Measurements from ENCODE around the gene INSM2. TPM values are rescaled to one million over a fixed set of nuclear protein-coding genes. Genes with fewer than 3 reads are reported as not detected.

INSM2 gene
- total and polyA plus RNA-seq, 10 of the 15 experiments (the other 5 are each of a cell fraction or from before 2014, with no cell fraction given), result 0.06 TPM; not detected in 9

DNA sequence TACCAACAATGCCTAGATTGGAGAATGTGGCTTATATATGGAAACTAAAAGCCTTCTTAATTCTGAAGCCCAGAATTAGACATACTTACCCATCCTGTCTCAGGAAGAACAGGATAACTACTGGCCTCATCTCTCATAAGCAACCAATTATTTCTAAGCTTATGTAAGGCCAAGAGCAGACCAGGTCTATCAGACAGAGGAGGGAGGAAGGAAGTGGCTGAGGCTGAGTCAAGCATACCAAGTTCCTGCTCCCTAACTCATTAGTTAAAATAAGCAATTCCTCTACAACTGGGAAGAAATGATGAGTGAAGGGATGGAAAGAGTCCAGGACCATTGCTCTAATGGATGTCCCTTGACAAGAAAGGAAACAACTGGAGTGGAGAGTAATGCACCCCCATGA lies 27.0 kb upstream of the INSM2 start (continued):
- TF ChIP-seq, protein P1, sequence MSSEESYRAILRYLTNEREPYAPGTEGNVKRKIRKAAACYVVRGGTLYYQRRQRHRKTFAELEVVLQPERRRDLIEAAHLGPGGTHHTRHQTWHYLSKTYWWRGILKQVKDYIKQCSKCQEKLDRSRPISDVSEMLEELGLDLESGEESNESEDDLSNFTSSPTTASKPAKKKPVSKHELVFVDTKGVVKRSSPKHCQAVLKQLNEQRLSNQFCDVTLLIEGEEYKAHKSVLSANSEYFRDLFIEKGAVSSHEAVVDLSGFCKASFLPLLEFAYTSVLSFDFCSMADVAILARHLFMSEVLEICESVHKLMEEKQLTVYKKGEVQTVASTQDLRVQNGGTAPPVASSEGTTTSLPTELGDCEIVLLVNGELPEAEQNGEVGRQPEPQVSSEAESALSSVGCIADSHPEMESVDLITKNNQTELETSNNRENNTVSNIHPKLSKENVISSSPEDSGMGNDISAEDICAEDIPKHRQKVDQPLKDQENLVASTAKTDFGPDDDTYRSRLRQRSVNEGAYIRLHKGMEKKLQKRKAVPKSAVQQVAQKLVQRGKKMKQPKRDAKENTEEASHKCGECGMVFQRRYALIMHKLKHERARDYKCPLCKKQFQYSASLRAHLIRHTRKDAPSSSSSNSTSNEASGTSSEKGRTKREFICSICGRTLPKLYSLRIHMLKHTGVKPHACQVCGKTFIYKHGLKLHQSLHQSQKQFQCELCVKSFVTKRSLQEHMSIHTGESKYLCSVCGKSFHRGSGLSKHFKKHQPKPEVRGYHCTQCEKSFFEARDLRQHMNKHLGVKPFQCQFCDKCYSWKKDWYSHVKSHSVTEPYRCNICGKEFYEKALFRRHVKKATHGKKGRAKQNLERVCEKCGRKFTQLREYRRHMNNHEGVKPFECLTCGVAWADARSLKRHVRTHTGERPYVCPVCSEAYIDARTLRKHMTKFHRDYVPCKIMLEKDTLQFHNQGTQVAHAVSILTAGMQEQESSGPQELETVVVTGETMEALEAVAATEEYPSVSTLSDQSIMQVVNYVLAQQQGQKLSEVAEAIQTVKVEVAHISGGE (CRISPR knock-in tag; IDR thresholded peaks at IDR 0.05), result no peak
- no peak for TF ChIP-seq MXI1 (IDR thresholded peaks at IDR 0.05; ENCODE audit: low read depth, low read length)
- TF ChIP-seq SMC3 (IDR thresholded peaks at IDR 0.05; ENCODE audit: borderline replicate concordance, low read length), result no peak

- in situ Hi-C loops (cut with MboI) (no loop called here), intact Hi-C loops (cut with micrococcal nuclease; ENCODE audit: unreplicated experiment) (no loop called here)
- SMC1A ChIA-PET (ENCODE audit: uncharacterized antibody, unreplicated experiment), result no interaction called here
- Histone ChIP-seq H3K4me3 (no peak overlapping the region), H4K20me1 (ENCODE audit: control insufficient read depth, insufficient read depth) (no peaks in the 10 kb centered on the region), H3K4me2 (ENCODE audit: control insufficient read depth, insufficient read depth) (no peak overlapping the region), H3K79me2 (ENCODE audit: control insufficient read depth, insufficient read depth, low read length) (no peaks in the 10 kb centered on the region), H3K4me1 (ENCODE audit: control insufficient read depth, insufficient read depth, low read length) (no peaks in the 10 kb centered on the region), H3K27me3 (replicated peaks in 1 of 2; ENCODE audit: control insufficient read depth in 2 of 2, insufficient read depth in 2 of 2, low read length in 1 of 2) (no peaks in the 10 kb centered on the region), H2AFZ (ENCODE audit: control insufficient read depth, low read depth, low read length) (no peak overlapping the region), H3K27ac (ENCODE audit: control insufficient read depth, insufficient read depth) (no peak overlapping the region), H3K9ac (ENCODE audit: control insufficient read depth, insufficient read depth, low read length) (no peak overlapping the region), H3K36me3 (ENCODE audit: control insufficient read depth in 2 of 2, insufficient read depth in 2 of 2, low read length in 1 of 2) (no peaks in the 10 kb centered on the region), H3K9me3 (replicated peaks; ENCODE audit: control insufficient read depth, insufficient read depth, low read length) (no peaks in the 10 kb centered on the region)
- no peak for DNase-seq (ENCODE audit: low read depth, low spot score)
- no peak for ATAC-seq
- 81% methylated on average over 2 of the region's 2 CpGs for WGBS (ENCODE audit: insufficient coverage, insufficient replicate concordance, low lambda C conversion rate, missing lambda C conversion rate)
- CTCF ChIA-PET, result interaction anchor here (0.6 to 1.2 kb wide), 3 partner anchors 10 to 89 kb away, joined by 3 read pairs; no protein-coding TSS in a partner anchor
- BruUV-seq (replicated peaks), result no TSS peak
- POLR2A ChIA-PET, result no interaction called here
- RAD21 ChIA-PET (ENCODE audit: unreplicated experiment), result no interaction called here
- FAIRE-seq, result no peak
- TF ChIP-seq, protein P2, sequence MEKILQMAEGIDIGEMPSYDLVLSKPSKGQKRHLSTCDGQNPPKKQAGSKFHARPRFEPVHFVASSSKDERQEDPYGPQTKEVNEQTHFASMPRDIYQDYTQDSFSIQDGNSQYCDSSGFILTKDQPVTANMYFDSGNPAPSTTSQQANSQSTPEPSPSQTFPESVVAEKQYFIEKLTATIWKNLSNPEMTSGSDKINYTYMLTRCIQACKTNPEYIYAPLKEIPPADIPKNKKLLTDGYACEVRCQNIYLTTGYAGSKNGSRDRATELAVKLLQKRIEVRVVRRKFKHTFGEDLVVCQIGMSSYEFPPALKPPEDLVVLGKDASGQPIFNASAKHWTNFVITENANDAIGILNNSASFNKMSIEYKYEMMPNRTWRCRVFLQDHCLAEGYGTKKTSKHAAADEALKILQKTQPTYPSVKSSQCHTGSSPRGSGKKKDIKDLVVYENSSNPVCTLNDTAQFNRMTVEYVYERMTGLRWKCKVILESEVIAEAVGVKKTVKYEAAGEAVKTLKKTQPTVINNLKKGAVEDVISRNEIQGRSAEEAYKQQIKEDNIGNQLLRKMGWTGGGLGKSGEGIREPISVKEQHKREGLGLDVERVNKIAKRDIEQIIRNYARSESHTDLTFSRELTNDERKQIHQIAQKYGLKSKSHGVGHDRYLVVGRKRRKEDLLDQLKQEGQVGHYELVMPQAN (conservative IDR thresholded peaks at IDR 0.05), result no peak
- no peak for TF ChIP-seq PKNOX1 (IDR thresholded peaks at IDR 0.05)
- no peak for TF ChIP-seq NR2F1 (conservative IDR thresholded peaks at IDR 0.05)
- no peak for TF ChIP-seq HDGF (IDR thresholded peaks at IDR 0.05)
- TF ChIP-seq MTA2 (IDR thresholded peaks at IDR 0.05; ENCODE audit: low read depth), result no peak
- TF ChIP-seq ATF7 (IDR thresholded peaks at IDR 0.05; ENCODE audit: low read depth), result no peak
- TF ChIP-seq NBN (IDR thresholded peaks at IDR 0.05), result no peak
- no peak for TF ChIP-seq NFYB (IDR thresholded peaks at IDR 0.05; ENCODE audit: insufficient read depth, low read depth, low read length)
- no peak for TF ChIP-seq ZBTB40 (IDR thresholded peaks at IDR 0.05; ENCODE audit: borderline replicate concordance)
- no peak for TF ChIP-seq POLR2AphosphoS2 (IDR thresholded peaks at IDR 0.05; ENCODE audit: low read depth, low read length)
- no peak for TF ChIP-seq LARP7 (IDR thresholded peaks at IDR 0.05)
Observed at GRCh38 chr14:35509846-35510245, 24.1 kb upstream of the INSM2 start.

All from GM12878 (cell line).